ENCODE results near the gene TMEM47. TPM values are rescaled to one million over a fixed set of nuclear protein-coding genes. Genes with fewer than 3 reads are reported as not detected.

TMEM47 gene
- polyA plus RNA-seq, 1 donor (not counting 4 experiments of a cell fraction or from before 2014, with no cell fraction given) = 0.16 TPM

DNA sequence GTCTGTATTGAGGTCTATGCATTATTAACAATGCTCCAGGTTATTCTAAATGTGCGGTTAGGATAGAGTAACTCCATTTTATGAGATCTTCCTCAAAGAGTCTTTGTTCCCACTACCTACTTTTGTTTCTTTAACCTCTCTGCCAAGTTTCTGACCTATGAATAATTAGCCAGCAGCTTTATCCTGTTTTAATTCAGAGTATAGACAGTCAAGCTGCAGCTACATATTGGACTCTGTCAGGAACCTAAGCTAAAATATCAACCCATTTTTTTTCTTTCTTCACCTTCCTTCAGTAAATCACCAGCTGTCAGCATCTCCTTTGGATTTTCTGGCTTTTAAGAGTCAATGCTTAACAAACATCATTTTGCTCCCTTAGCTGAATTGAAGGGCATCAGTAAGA is 72.3 kb downstream of the TMEM47 start:
- Histone ChIP-seq H3K9ac (ENCODE audit: control insufficient read depth, extremely low read depth, insufficient read depth, low read length) (no peak overlapping the region), H2AFZ (ENCODE audit: control insufficient read depth, low read length) (no peak overlapping the region), H4K20me1 (ENCODE audit: control insufficient read depth, extremely low read depth, insufficient read depth, low read length) (no peaks in the 10 kb centered on the region), H3K27ac (ENCODE audit: control insufficient read depth, insufficient read depth, low read length) (no peak overlapping the region), H3K79me2 (ENCODE audit: control insufficient read depth, insufficient read depth, low read length) (no peaks in the 10 kb centered on the region), H3K36me3 (ENCODE audit: control insufficient read depth in 2 of 2, extremely low read depth in 1 of 2, insufficient read depth in 2 of 2, low read length in 2 of 2) (no peaks in the 10 kb centered on the region), H3K4me3 (ENCODE audit: control insufficient read depth in 2 of 3, extremely low read depth in 1 of 3, insufficient read depth in 2 of 3, low read depth in 1 of 3, low read length in 3 of 3) (no peak overlapping the region), H3K27me3 (ENCODE audit: control insufficient read depth, extremely low read depth, insufficient read depth, low read length) (no peaks in the 10 kb centered on the region), H3K4me1 (ENCODE audit: control insufficient read depth, extremely low read depth, insufficient read depth, low read length) (no peaks in the 10 kb centered on the region), H3K9me1 (ENCODE audit: control insufficient read depth, extremely low read depth, insufficient read depth, low read length) (no peaks in the 10 kb centered on the region), H3K4me2 (ENCODE audit: control insufficient read depth, extremely low read depth, insufficient read depth, low read depth, low read length) (no peak overlapping the region), H3K9me3 (ENCODE audit: control insufficient read depth, low read depth, low read length) (no peaks in the 10 kb centered on the region)
- dilution Hi-C loops (cut with MboI; ENCODE audit: extremely low pct_ligation_motif_present, low sequenced_read_pairs) = no loop called here
- DNase-seq (ENCODE audit: low read depth, low spot score) (no peak), FAIRE-seq (no peak)
- TF ChIP-seq EZH2 (IDR thresholded peaks at IDR 0.05; ENCODE audit: low read length) = no peak
- TF ChIP-seq, protein P1, sequence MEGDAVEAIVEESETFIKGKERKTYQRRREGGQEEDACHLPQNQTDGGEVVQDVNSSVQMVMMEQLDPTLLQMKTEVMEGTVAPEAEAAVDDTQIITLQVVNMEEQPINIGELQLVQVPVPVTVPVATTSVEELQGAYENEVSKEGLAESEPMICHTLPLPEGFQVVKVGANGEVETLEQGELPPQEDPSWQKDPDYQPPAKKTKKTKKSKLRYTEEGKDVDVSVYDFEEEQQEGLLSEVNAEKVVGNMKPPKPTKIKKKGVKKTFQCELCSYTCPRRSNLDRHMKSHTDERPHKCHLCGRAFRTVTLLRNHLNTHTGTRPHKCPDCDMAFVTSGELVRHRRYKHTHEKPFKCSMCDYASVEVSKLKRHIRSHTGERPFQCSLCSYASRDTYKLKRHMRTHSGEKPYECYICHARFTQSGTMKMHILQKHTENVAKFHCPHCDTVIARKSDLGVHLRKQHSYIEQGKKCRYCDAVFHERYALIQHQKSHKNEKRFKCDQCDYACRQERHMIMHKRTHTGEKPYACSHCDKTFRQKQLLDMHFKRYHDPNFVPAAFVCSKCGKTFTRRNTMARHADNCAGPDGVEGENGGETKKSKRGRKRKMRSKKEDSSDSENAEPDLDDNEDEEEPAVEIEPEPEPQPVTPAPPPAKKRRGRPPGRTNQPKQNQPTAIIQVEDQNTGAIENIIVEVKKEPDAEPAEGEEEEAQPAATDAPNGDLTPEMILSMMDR (optimal IDR thresholded peaks at IDR 0.05 in 1 of 3, IDR thresholded peaks at IDR 0.05 in 1 of 3, conservative IDR thresholded peaks at IDR 0.05 in 1 of 3; ENCODE audit: extremely low read depth in 1 of 3, insufficient read depth in 2 of 3, low read length in 3 of 3) = no peak

DNA sequence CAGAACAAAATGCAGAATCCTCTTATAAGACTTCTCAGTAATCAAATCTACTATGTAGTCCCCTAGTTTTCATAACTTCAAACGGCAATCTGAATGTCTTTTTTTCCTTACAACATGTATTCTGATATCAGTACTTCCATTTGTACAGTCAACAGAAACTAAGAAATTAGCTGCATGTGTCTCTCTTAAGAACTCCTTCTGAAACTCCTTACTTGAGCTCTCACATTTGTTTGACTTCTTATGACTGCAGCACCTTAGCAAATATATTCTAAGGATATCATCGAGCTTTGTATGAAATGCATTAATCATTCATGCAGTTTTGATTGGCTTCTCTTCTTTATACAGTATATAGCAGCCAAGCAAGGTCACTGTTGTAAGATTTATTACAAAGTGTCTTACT is 77.0 kb downstream of the TMEM47 start:
- Histone ChIP-seq H3K9me3 (ENCODE audit: control insufficient read depth, low read depth, low read length) (no peaks in the 10 kb centered on the region), H4K20me1 (ENCODE audit: control insufficient read depth, extremely low read depth, insufficient read depth, low read length) (no peaks in the 10 kb centered on the region), H3K4me3 (ENCODE audit: control insufficient read depth in 2 of 3, extremely low read depth in 1 of 3, insufficient read depth in 2 of 3, low read depth in 1 of 3, low read length in 3 of 3) (no peak overlapping the region), H3K9ac (ENCODE audit: control insufficient read depth, extremely low read depth, insufficient read depth, low read length) (no peak overlapping the region), H3K4me1 (ENCODE audit: control insufficient read depth, extremely low read depth, insufficient read depth, low read length) (no peaks in the 10 kb centered on the region), H2AFZ (ENCODE audit: control insufficient read depth, low read length) (no peak overlapping the region), H3K27me3 (ENCODE audit: control insufficient read depth, extremely low read depth, insufficient read depth, low read length) (no peaks in the 10 kb centered on the region), H3K36me3 (ENCODE audit: control insufficient read depth in 2 of 2, extremely low read depth in 1 of 2, insufficient read depth in 2 of 2, low read length in 2 of 2) (no peaks in the 10 kb centered on the region), H3K27ac (ENCODE audit: control insufficient read depth, insufficient read depth, low read length) (no peak overlapping the region), H3K4me2 (ENCODE audit: control insufficient read depth, extremely low read depth, insufficient read depth, low read depth, low read length) (no peak overlapping the region), H3K79me2 (ENCODE audit: control insufficient read depth, insufficient read depth, low read length) (no peaks in the 10 kb centered on the region), H3K9me1 (ENCODE audit: control insufficient read depth, extremely low read depth, insufficient read depth, low read length) (no peaks in the 10 kb centered on the region)
- TF ChIP-seq, protein P1 (optimal IDR thresholded peaks at IDR 0.05 in 1 of 3, IDR thresholded peaks at IDR 0.05 in 1 of 3, conservative IDR thresholded peaks at IDR 0.05 in 1 of 3; ENCODE audit: extremely low read depth in 1 of 3, insufficient read depth in 2 of 3, low read length in 3 of 3) = no peak
- TF ChIP-seq EZH2 (IDR thresholded peaks at IDR 0.05; ENCODE audit: low read length) = no peak
- DNase-seq (ENCODE audit: low read depth, low spot score) (no peak), FAIRE-seq (no peak)
- dilution Hi-C loops (cut with MboI; ENCODE audit: extremely low pct_ligation_motif_present, low sequenced_read_pairs) = no loop called here

Measured in keratinocyte (primary cell).